Measurements from ENCODE around the gene ACSF2. TPM values are rescaled to one million over a fixed set of nuclear protein-coding genes. Genes with fewer than 3 reads are reported as not detected.

The ACSF2 gene
- polyA plus RNA-seq, 2 of the 4 experiments (the other 2 are of a cell fraction) = 24.4 to 33.6 TPM

GRCh38 chr17:50507871-50508572 lies 82.0 kb downstream of the ACSF2 start, which contains the start of gene MYCBPAP (continued):
- no peak for TF ChIP-seq RARB (CRISPR knock-in tag; IDR thresholded peaks at IDR 0.05)
- no peak for TF ChIP-seq CEBPB (IDR thresholded peaks at IDR 0.05)
- TF ChIP-seq ZNF302 (CRISPR knock-in tag; IDR thresholded peaks at IDR 0.05) = no peak
- no peak for TF ChIP-seq REST (IDR thresholded peaks at IDR 0.05)
- TF ChIP-seq EHF (CRISPR knock-in tag; IDR thresholded peaks at IDR 0.05) = no peak
- TF ChIP-seq MAFK (IDR thresholded peaks at IDR 0.05; ENCODE audit: partially characterized antibody) = no peak
- TF ChIP-seq JUN (IDR thresholded peaks at IDR 0.05) = peak in 1 of 2 experiments; percentile 55; a peak in 1 of 5 replicates

GRCh38 chr17:50508573-50509460 lies 82.8 kb downstream of the ACSF2 start:
- 31% methylated on average over 31 of the region's 32 CpGs for WGBS (ENCODE audit: missing lambda C conversion rate)
- DNase-seq (ENCODE audit: low read depth in 1 of 2, low spot score in 1 of 2) (no peak), FAIRE-seq (no peak), ATAC-seq (peak; percentile 2 to 25; a peak in 3 of 6 replicates)
- Histone ChIP-seq H3K4me1 (peaks cover 16% of the 10 kb centered on the region; the same call in 2 of the 3 replicates), H3K4me2 (peak overlapping the region; percentile 90), H3K9me3 (no peaks in the 10 kb centered on the region), H3K27ac (peak overlapping the region; percentile 77 to 89), H3K4me3 (peak overlapping the region; percentile 54)
- peak; percentile 85 for TF ChIP-seq POLR2A (IDR thresholded peaks at IDR 0.05; ENCODE audit: low read length)
- no peak for TF ChIP-seq RFX5 (IDR thresholded peaks at IDR 0.05)
- no peak for TF ChIP-seq ZSCAN20 (CRISPR knock-in tag; IDR thresholded peaks at IDR 0.05)
- peak; percentile 76; the same call in 1 of the 2 replicates for TF ChIP-seq PHF8 (IDR thresholded peaks at IDR 0.05; ENCODE audit: borderline replicate concordance, low read depth)
- ChIA-PET CTCF (interaction anchor here (0.7 to 1.9 kb wide), 7 partner anchors 11 to 333 kb away, joined by 3 to 6 read pairs (median 3); no protein-coding TSS in a partner anchor), POLR2A (no interaction called here)

GRCh38 chr17:50511058-50511457 lies 85.0 kb downstream of the ACSF2 start:
- Histone ChIP-seq H3K9me3 (no peaks in the 10 kb centered on the region), H3K4me2 (no peak overlapping the region), H3K4me3 (no peak overlapping the region), H3K4me1 (peaks cover 25% of the 10 kb centered on the region), H3K27ac (no peak overlapping the region)
- FAIRE-seq = no peak
- ATAC-seq = no peak
- DNase-seq (ENCODE audit: low read depth in 1 of 2, low spot score in 1 of 2) = no peak
- no peak for TF ChIP-seq MAX (IDR thresholded peaks at IDR 0.05)
- no peak for TF ChIP-seq TP53 (CRISPR knock-in tag; IDR thresholded peaks at IDR 0.05)
- no peak for TF ChIP-seq CEBPB (IDR thresholded peaks at IDR 0.05)
- no peak for TF ChIP-seq REST (IDR thresholded peaks at IDR 0.05)
- no peak for TF ChIP-seq CHD4 (IDR thresholded peaks at IDR 0.05; ENCODE audit: borderline replicate concordance)
- TF ChIP-seq MAFK (IDR thresholded peaks at IDR 0.05; ENCODE audit: partially characterized antibody) = no peak
- no peak for TF ChIP-seq EHMT2 (IDR thresholded peaks at IDR 0.05; ENCODE audit: low read depth)
- no peak for TF ChIP-seq CBX8 (IDR thresholded peaks at IDR 0.05)
- TF ChIP-seq HOXB13 (CRISPR knock-in tag; IDR thresholded peaks at IDR 0.05; ENCODE audit: low read depth) = no peak
- no peak for TF ChIP-seq RCOR1 (IDR thresholded peaks at IDR 0.05; ENCODE audit: low read depth, low read length)
- no peak for TF ChIP-seq HDAC2 (IDR thresholded peaks at IDR 0.05)
- TF ChIP-seq NR3C1 (IDR thresholded peaks at IDR 0.05) = no peak
- no peak for TF ChIP-seq USF2 (IDR thresholded peaks at IDR 0.05)
- POLR2A ChIA-PET = no interaction called here
- CTCF ChIA-PET = interaction anchor here (1.1 to 3.3 kb wide), 5 partner anchors 10 to 37 kb away, joined by 3 to 17 read pairs (median 10); no protein-coding TSS in a partner anchor
- WGBS (ENCODE audit: missing lambda C conversion rate) = 43% methylated on average over 3 of the region's 3 CpGs
